Gastrocnemius medialis (tissue), 4 donors: ENCODE results near the gene SERBP1.

Source experiments
- CTCF ChIP-seq, 5 experiments: fragments of 450-650 bp in 3 of 5; fragments of 200-600 bp in 2 of 5; sonication (generic) in 2 of 5; IDR thresholded peaks in 4 of 5; conservative IDR thresholded peaks in 1 of 5; 1 replicate in 4 of 5; 2 replicates in 1 of 5; pipeline ENCODE4 v1.5.1; 2016 to 2019; ENCODE audit warnings: antibody characterized with exemption in 5 of 5, mild to moderate bottlenecking in 3 of 5, moderate library complexity in 3 of 5
- POLR2A ChIP-seq, 2 donors: fragments of 450-650 bp; IDR thresholded peaks; one replicate each; pipeline ENCODE4 v1.6.1; 2017; ENCODE audit warnings: antibody characterized with exemption in 2 of 2, mild to moderate bottlenecking in 2 of 2, moderate library complexity in 2 of 2

DNA sequence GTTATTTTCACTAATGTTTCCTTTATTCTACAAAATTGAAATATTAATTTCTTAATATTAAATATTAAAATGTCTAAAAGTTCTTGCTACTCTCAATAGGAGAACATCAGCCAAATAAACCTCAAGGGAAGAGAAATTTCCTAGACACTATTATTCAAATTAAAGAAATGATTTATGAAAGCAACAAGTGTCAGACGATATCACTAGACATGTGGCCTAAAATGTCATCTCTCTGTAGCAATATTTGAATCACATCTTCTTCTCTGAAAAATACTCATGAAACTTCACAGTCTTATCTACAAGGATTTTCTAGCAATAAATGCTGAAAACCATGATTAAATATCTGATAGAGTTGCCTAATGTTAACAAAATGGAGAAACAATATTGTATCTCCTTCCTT is 2.5 kb upstream of the SERBP1 start:
- TF ChIP-seq CTCF (IDR thresholded peaks at IDR 0.05 in 4 of 5, conservative IDR thresholded peaks at IDR 0.05 in 1 of 5) = no peak
- TF ChIP-seq POLR2A (IDR thresholded peaks at IDR 0.05) = no peak
